GM18519 (cell line): Measurements from ENCODE around the gene AMN1.
A peak's percentile ranks its signal among the peaks of the same experiment; 100 is the strongest.
"Not testable (repeated sequence)": the region's sequence is repeated elsewhere in the genome, so short reads cannot be mapped to it uniquely, and the experiment has no call there.

Experiments
- ATAC-seq: cut with Tn5 transposase; IDR thresholded peaks from one replicate; pipeline ENCODE4 v1.9.1; 2021; ENCODE audit warnings: mild to moderate bottlenecking, moderate library complexity; ENCODE audit not compliant: unreplicated experiment, low FRiP score

The AMN1 gene

GRCh38 chr12:31728917-31729640, at the start of gene AMN1:
Gene AMN1 (minus strand): TSS chr12:31729021. CDS start chr12:31729008, 13 bp downstream.
- peak; percentile 91 for ATAC-seq

- ATAC-seq, result no peak
Measured at GRCh38 chr12:31773867-31774266, 45.0 kb upstream of the AMN1 start.

- no peak for ATAC-seq
Measured at GRCh38 chr12:31773223-31773750, 44.5 kb upstream of the AMN1 start.

- no peak for ATAC-seq
Measured at GRCh38 chr12:31772685-31773222, 43.9 kb upstream of the AMN1 start.

- no peak for ATAC-seq
Measured at GRCh38 chr12:31772186-31772585, 43.4 kb upstream of the AMN1 start.

- ATAC-seq, result no peak
Measured at GRCh38 chr12:31768046-31768445, 39.2 kb upstream of the AMN1 start.

- ATAC-seq, result no peak
Measured at GRCh38 chr12:31765931-31766330, 37.1 kb upstream of the AMN1 start.

GRCh38 chr12:31759632-31760459, 31.0 kb upstream of the AMN1 start:
- no peak for ATAC-seq

- not testable (repeated sequence) for ATAC-seq
Measured at GRCh38 chr12:31758297-31758696, 29.5 kb upstream of the AMN1 start.

GRCh38 chr12:31756977-31757420, 28.2 kb upstream of the AMN1 start:
- ATAC-seq, result no peak

- ATAC-seq, result no peak
Measured at GRCh38 chr12:31752450-31752849, 23.6 kb upstream of the AMN1 start.

- no peak for ATAC-seq
Measured at GRCh38 chr12:31751085-31751484, 22.3 kb upstream of the AMN1 start.

GRCh38 chr12:31750747-31751039, 21.9 kb upstream of the AMN1 start:
- ATAC-seq, result no peak

- ATAC-seq, result peak; percentile 82
Measured at GRCh38 chr12:31749024-31749704, 20.3 kb upstream of the AMN1 start.

- no peak for ATAC-seq
Measured at GRCh38 chr12:31745242-31745641, 16.4 kb upstream of the AMN1 start.

- ATAC-seq, result not testable (repeated sequence)
Measured at GRCh38 chr12:31744363-31744762, 15.5 kb upstream of the AMN1 start.

GRCh38 chr12:31742891-31743290, 14.1 kb upstream of the AMN1 start:
- ATAC-seq, result no peak

- no peak for ATAC-seq
Measured at GRCh38 chr12:31740628-31741027, 11.8 kb upstream of the AMN1 start.

- ATAC-seq, result no peak
Measured at GRCh38 chr12:31737763-31738162, 8.9 kb upstream of the AMN1 start.

GRCh38 chr12:31737345-31737744, 8.5 kb upstream of the AMN1 start:
- no peak for ATAC-seq

GRCh38 chr12:31736472-31736871, 7.7 kb upstream of the AMN1 start:
- peak; percentile 64 for ATAC-seq
